Measurements from ENCODE around the gene RPS19BP1.

DNA sequence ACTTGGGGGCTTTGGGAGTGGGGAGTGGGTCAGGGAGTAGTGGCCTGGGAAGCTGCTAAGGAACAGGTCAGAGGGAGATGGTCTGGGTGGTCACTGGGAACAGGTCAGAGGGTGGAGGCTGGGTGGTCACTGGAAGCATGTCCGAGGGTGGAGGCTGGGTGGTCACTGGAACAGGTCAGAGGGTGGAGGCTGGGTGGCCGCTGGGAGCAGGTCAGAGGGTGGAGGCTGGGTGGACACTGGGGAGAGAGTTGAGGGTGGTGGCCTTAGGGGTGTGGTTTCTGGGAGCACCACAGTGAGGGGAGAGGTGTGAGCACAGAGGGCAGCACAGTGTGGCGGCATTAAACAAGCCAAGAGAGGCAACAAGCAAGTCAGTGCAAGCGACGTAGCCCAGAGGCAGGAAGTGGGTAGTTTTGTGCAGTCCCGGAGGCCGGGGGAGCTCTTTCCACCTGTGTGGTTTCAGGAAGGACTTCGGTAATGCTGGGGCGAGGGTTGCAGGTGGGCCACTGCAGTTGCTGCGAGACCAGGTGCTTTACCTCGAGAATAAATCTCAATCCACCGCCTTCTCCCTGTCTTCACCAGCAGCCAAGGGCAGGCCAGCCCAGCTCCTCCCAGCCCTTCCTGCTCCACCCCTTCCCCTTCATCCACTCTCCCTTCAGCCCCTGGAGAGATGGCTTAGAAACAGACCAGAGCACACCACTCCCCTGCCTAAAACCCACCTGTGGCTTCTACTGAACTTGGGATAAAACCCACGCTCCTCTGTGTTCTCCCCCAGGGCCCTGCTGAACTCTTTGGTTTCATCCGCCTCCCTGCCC lies 34.8 kb upstream of the RPS19BP1 start:
- TF ChIP-seq, protein P1, sequence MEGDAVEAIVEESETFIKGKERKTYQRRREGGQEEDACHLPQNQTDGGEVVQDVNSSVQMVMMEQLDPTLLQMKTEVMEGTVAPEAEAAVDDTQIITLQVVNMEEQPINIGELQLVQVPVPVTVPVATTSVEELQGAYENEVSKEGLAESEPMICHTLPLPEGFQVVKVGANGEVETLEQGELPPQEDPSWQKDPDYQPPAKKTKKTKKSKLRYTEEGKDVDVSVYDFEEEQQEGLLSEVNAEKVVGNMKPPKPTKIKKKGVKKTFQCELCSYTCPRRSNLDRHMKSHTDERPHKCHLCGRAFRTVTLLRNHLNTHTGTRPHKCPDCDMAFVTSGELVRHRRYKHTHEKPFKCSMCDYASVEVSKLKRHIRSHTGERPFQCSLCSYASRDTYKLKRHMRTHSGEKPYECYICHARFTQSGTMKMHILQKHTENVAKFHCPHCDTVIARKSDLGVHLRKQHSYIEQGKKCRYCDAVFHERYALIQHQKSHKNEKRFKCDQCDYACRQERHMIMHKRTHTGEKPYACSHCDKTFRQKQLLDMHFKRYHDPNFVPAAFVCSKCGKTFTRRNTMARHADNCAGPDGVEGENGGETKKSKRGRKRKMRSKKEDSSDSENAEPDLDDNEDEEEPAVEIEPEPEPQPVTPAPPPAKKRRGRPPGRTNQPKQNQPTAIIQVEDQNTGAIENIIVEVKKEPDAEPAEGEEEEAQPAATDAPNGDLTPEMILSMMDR (IDR thresholded peaks at IDR 0.05; ENCODE audit: insufficient read depth, low read length, poor library complexity, severe bottlenecking) = no peak
- no peak for TF ChIP-seq EZH2phosphoT487 (conservative IDR thresholded peaks at IDR 0.05; ENCODE audit: low read length)
